Glutamatergic neuron (in vitro differentiated cells): ENCODE results near the gene CENPL. TPM values are rescaled to one million over a fixed set of nuclear protein-coding genes. Genes with fewer than 3 reads are reported as not detected.
"Not testable (repeated sequence)": the region's sequence is repeated elsewhere in the genome, so short reads cannot be mapped to it uniquely, and the experiment has no call there.

Source experiments
- DNase-seq: peaks from one replicate; pipeline ENCODE4 v3.0.0; 2022
- H3K27ac Mint-ChIP-seq: one replicate; pipeline ENCODE4 v1.8.0; 2020; ENCODE audit warnings: mild to moderate bottlenecking, mixed read lengths, inconsistent platforms; ENCODE audit not compliant: unreplicated experiment
- H3K27me3 Mint-ChIP-seq: one replicate; pipeline ENCODE4 v1.8.0; 2020; ENCODE audit warnings: mild to moderate bottlenecking, moderate library complexity, mixed read lengths, inconsistent platforms; ENCODE audit not compliant: unreplicated experiment
- H3K36me3 Mint-ChIP-seq: one replicate; pipeline ENCODE4 v1.8.0; 2020; ENCODE audit warnings: mild to moderate bottlenecking, mixed read lengths, inconsistent platforms; ENCODE audit not compliant: unreplicated experiment
- H3K4me1 Mint-ChIP-seq: one replicate; pipeline ENCODE4 v1.8.0; 2020; ENCODE audit warnings: mild to moderate bottlenecking, low read depth, mixed read lengths, inconsistent platforms; ENCODE audit not compliant: unreplicated experiment
- H3K4me3 Mint-ChIP-seq: one replicate; pipeline ENCODE4 v1.8.0; 2020; ENCODE audit warnings: mild to moderate bottlenecking, mixed read lengths, inconsistent platforms; ENCODE audit not compliant: unreplicated experiment
- H3K9me3 Mint-ChIP-seq: one replicate; pipeline ENCODE4 v1.8.0; 2020; ENCODE audit warnings: mild to moderate bottlenecking, moderate library complexity, mixed read lengths, inconsistent platforms; ENCODE audit not compliant: unreplicated experiment
- CTCF ChIP-seq: fragments of 200-600 bp; sonication (generic); IDR thresholded peaks from one replicate; pipeline ENCODE4 v1.5.0; 2021; ENCODE audit not compliant: partially characterized antibody, unreplicated experiment
- total RNA-seq: library from RNA; stranded (reverse); fragmentation: NEBNext Ultra II Directional; extraction: Animal tissue kit (Norgen Biotek cat#: 25700); gene quantifications from one replicate; pipeline ENCODE4 v1.2.1, GENCODE V29; 2021; ENCODE audit not compliant: unreplicated experiment

CENPL gene
- total RNA-seq, 1 donor from 2014 or later: 4.3 TPM

DNA sequence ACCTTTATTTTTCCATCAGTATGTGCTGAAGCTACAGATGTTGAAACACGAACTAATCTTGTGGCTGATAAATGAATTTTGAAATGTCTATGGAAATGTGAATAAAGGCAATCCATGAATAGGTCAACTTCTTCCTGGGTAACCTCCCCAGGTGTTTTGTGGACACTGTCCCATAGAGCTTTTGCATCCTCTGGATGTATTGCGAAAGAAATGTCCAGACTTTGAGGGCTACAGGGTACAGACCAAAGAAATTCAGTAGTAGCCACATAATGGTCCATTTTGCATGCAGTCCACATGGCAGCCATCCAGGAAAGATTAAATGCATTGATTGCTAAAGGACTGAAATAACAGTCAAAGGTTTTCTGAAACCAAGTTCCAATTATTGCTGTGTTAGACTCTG, 21.7 kb downstream of the CENPL start:
- Mint-ChIP-seq H3K9me3 (no peaks in the 10 kb centered on the region), H3K36me3 (no peaks in the 10 kb centered on the region), H3K4me3 (no peak overlapping the region), H3K27ac (no peak overlapping the region), H3K4me1 (no peaks in the 10 kb centered on the region), H3K27me3 (no peaks in the 10 kb centered on the region)
- no peak for DNase-seq
- TF ChIP-seq CTCF: no peak

- not testable (repeated sequence) for DNase-seq, H3K27ac Mint-ChIP-seq, H3K4me3 Mint-ChIP-seq, H3K9me3 Mint-ChIP-seq, H3K27me3 Mint-ChIP-seq, H3K4me1 Mint-ChIP-seq, H3K36me3 Mint-ChIP-seq
Observed at GRCh38 chr1:173799995-173800394, 24.7 kb downstream of the CENPL start.

GRCh38 chr1:173798078-173798477, 26.6 kb downstream of the CENPL start:
- Mint-ChIP-seq H3K36me3 (no peaks in the 10 kb centered on the region), H3K27ac (no peak overlapping the region)

DNA sequence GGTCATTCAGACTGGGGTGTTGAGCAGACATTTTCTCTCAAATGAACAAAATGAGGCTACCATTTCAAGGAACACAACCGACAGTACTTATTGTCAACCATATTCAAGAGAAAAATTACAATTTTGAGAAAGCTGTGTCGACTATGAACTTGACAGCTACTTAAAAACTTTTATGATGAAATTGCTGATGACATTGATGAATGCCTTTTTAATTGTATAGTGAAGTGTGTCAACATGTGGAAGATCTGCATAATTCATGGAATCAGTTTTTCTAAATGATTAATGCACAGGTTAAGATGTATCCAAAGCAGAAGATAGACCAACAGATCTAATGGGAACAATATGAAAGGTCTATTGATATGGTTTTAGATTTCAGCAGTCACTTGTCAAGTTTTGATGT, 34.8 kb downstream of the CENPL start:
- H3K27ac Mint-ChIP-seq: no peak overlapping the region
- no peak overlapping the region for H3K4me3 Mint-ChIP-seq
- H3K36me3 Mint-ChIP-seq: no peaks in the 10 kb centered on the region
- H3K4me1 Mint-ChIP-seq: peaks cover 2% of the 10 kb centered on the region
- no peaks in the 10 kb centered on the region for H3K27me3 Mint-ChIP-seq
- no peak for TF ChIP-seq CTCF
- H3K9me3 Mint-ChIP-seq: no peaks in the 10 kb centered on the region
- DNase-seq: no peak

More at GRCh38 chr1:173798078-173798477, 26.6 kb downstream of the CENPL start:
- Mint-ChIP-seq H3K4me1 (no peaks in the 10 kb centered on the region), H3K27me3 (no peaks in the 10 kb centered on the region), H3K9me3 (peaks cover 2% of the 10 kb centered on the region), H3K4me3 (no peak overlapping the region)
- no peak for TF ChIP-seq CTCF
- DNase-seq: no peak

DNA sequence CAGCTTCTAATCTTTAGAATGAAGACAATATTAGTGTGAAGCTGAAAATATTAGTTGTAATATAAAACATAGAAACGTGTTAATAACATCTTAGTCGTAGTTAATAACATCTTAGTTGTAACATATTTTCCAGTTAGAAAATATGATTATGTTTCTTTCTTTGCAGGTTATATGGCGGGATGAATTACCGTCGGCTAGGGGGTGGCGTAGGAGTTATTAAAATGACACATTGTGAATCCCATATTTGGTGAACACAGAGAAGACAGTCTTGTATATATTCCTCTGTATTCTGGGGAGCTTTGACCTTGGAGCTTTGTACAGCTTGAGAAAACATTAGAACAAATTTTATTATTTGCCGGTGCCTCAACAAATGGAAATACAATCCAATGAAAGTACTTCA, 39.7 kb downstream of the CENPL start:
- peaks cover 2% of the 10 kb centered on the region for H3K4me1 Mint-ChIP-seq
- DNase-seq: no peak
- no peak overlapping the region for H3K27ac Mint-ChIP-seq
- H3K36me3 Mint-ChIP-seq: no peaks in the 10 kb centered on the region
- H3K27me3 Mint-ChIP-seq: no peaks in the 10 kb centered on the region
- no peaks in the 10 kb centered on the region for H3K9me3 Mint-ChIP-seq
- H3K4me3 Mint-ChIP-seq: no peak overlapping the region
- no peak for TF ChIP-seq CTCF

DNA sequence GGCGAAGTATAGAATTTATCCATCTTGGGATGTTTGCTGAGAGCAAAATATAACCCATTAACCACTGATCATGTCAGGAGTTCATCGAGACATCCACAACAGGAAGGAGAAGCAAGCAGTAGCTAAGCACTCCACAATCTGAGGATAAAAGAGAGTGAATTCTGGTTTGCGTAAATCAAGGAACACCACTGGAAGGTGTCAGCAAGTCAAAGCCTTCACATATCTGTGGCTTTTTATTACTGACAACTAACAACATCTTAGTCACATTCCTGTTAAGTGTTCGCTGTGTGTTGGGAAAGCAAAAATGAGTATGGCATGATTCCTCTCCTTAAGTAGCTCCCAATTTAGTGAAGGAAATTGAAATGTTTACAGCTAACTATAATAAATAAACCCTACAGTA, 44.7 kb downstream of the CENPL start:
- no peak for DNase-seq
- TF ChIP-seq CTCF: no peak
- Mint-ChIP-seq H3K4me3 (no peak overlapping the region), H3K27ac (no peak overlapping the region), H3K4me1 (no peaks in the 10 kb centered on the region), H3K9me3 (peaks cover 2% of the 10 kb centered on the region), H3K27me3 (no peaks in the 10 kb centered on the region), H3K36me3 (no peaks in the 10 kb centered on the region)
